Subcutaneous abdominal adipose tissue (tissue), 5 donors: ENCODE results near the gene ATXN7L1.

Source experiments
- H3K27ac ChIP-seq: one replicate; pipeline ENCODE4 v1.7.0; 2013; ENCODE audit warnings: low read depth, mild to moderate bottlenecking, inconsistent platforms, low read length, moderate library complexity
- H3K27me3 ChIP-seq, 5 donors: one replicate each; pipeline ENCODE4 v1.7.0; 2013; ENCODE audit warnings: low read length in 5 of 5, inconsistent platforms in 1 of 5; ENCODE audit not compliant: control insufficient read depth in 5 of 5, insufficient read depth in 4 of 5
- H3K36me3 ChIP-seq, 5 donors: one replicate each; pipeline ENCODE4 v1.7.0; 2013; ENCODE audit warnings: low read length in 5 of 5; ENCODE audit not compliant: control insufficient read depth in 5 of 5, insufficient read depth in 5 of 5
- H3K4me1 ChIP-seq, 5 donors: one replicate each; pipeline ENCODE4 v1.7.0; 2013; ENCODE audit warnings: low read length in 5 of 5, mild to moderate bottlenecking in 3 of 5, moderate library complexity in 1 of 5; ENCODE audit not compliant: control insufficient read depth in 5 of 5, insufficient read depth in 5 of 5
- H3K4me3 ChIP-seq, 5 donors: one replicate each; pipeline ENCODE4 v1.7.0; 2013; ENCODE audit warnings: low read length in 5 of 5, low read depth in 1 of 5
- H3K9ac ChIP-seq, 5 donors: one replicate each; pipeline ENCODE4 v1.7.0; 2013; ENCODE audit warnings: low read length in 5 of 5, mild to moderate bottlenecking in 4 of 5, moderate library complexity in 3 of 5
- H3K9me3 ChIP-seq, 5 donors: one replicate each; pipeline ENCODE4 v1.7.0; 2013; ENCODE audit warnings: low read length in 5 of 5; ENCODE audit not compliant: control insufficient read depth in 5 of 5
- donor health status: healthy.
- donor health status: healthy.
- donor health status: healthy.
- donor health status: healthy.
- donor health status: healthy.

The ATXN7L1 gene

DNA sequence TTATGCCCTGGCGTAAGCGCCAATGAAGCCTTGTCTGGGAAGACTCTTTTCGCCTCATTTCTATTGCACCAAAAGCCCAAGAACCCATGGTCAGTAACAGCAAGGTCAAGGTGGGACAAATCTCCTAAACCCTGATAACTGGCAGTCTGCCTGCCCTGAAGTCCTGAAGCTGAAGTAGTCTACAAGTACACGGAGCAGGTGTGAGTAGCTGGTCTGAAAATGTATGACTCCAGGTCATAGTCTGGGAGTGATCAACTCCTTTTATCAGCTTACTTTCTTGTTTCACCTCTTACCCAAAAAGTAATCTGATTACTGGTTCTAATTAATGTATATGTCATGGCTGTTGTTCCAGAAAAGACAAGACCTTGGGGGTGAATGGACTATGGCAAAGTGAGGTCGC is 187.8 kb downstream of the ATXN7L1 start:
- Histone ChIP-seq H3K9me3 (no peaks in the 10 kb centered on the region), H3K27ac (no peak overlapping the region), H3K36me3 (no peaks in the 10 kb centered on the region), H3K9ac (no peak overlapping the region), H3K27me3 (no peaks in the 10 kb centered on the region), H3K4me1 (peaks cover 2 to 19% (median 17%) of the 10 kb centered on the region in 5 donors), H3K4me3 (no peak overlapping the region)

DNA sequence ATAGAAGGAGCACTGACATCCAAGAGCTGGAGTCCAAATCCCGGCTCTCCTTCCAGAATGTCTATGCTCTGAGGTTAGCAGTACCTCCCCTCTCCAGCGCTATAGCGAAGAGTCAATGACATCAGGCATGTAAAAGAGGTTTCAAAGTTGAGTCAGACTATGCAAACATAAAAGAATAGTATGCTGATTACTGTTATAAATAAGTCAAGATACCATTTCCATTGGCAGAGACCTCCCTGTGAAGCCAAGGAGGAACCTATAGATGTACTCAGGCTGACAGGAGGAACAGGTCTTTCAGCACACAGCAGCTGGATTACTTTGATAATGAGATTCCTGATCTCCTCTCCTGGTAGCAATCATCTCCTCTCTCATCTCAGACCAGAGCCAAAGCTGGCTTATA is 191.2 kb downstream of the ATXN7L1 start:
- H3K9ac ChIP-seq, result no peak overlapping the region
- no peaks in the 10 kb centered on the region for H3K9me3 ChIP-seq
- peaks cover 7 to 25% (median 20%) of the 10 kb centered on the region in 5 donors for H3K4me1 ChIP-seq
- no peaks in the 10 kb centered on the region for H3K36me3 ChIP-seq
- H3K27me3 ChIP-seq, result no peaks in the 10 kb centered on the region
- H3K27ac ChIP-seq, result no peak overlapping the region
- H3K4me3 ChIP-seq, result no peak overlapping the region

DNA sequence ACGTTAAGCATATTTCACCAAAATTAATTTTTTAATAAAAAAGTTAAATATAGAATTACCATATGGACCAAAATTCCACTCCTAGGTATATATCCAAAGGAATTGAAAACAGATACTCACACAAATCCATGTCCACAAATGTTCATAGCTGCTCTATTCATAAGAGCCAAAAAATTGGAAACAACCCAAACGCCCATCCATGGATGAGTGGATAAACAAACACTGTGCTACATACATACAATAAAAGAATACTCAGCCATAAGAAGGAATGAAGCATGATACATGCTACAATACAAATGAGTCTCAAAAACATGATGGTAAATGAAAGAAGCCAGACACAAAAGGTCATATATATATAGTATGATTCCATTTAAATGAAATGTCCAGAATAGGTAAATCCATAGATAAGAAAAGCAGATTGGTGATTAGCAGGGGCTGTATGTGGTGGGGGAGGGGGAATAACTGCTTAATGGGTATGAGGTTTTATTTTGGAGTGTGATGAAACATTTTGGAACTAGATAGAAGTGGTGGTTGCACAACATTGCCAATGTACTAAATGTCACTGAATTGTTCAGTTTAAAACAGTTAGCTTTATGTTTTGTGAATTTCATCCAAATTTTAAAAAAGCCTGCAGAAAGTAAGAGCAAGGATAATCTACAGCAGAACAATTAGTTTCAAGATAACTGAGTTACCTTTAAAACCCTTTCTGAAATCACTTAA is 193.9 kb downstream of the ATXN7L1 start:
- Histone ChIP-seq H3K36me3 (no peaks in the 10 kb centered on the region), H3K9me3 (no peaks in the 10 kb centered on the region), H3K4me3 (no peak overlapping the region), H3K4me1 (peaks cover 14 to 52% (median 46%) of the 10 kb centered on the region in 5 donors), H3K27ac (no peak overlapping the region), H3K9ac (peak overlapping the region in 1 of 5 donors; percentile 42), H3K27me3 (no peaks in the 10 kb centered on the region)

DNA sequence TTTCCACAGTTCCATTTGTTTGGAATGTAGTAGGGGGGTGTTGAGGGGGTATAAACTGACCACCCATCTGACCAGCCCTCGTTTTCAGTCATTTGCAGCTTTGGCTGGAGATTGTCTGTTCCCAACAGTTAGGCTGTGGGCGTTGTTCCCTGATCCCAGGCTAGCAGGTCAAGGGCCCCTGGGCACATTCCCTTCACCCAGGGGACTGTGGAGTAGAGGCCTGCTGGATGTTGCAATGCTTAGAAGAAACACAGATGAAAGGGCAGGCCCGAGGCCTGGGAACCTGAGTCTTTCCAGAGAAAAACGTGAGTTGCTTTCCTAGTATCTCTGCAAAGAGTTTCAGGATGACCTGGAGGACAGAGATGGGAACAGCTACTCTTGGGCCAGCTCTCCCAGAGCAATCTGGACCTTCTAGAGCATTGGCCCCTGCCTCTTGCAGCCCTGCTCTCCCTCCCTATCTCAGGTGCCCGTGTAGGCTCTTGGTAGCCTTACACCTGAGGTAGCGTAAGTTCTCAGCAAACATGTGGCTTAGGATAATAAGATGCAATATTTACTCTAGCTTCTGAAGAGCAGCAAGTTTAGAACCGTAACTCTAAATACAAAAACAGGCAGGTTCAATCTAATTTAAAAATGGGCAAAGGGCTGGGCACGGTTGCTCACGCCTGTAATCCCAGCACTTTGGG is 195.8 kb downstream of the ATXN7L1 start:
- Histone ChIP-seq H3K36me3 (no peaks in the 10 kb centered on the region), H3K4me1 (peaks cover 20 to 69% (median 65%) of the 10 kb centered on the region in 5 donors), H3K4me3 (peak overlapping the region in 1 of 5 donors; percentile 13), H3K27me3 (no peaks in the 10 kb centered on the region), H3K9ac (peak overlapping the region in 4 of 5 donors; percentile 6 to 30 (median 14)), H3K27ac (peak overlapping the region; percentile 84), H3K9me3 (no peaks in the 10 kb centered on the region)

DNA sequence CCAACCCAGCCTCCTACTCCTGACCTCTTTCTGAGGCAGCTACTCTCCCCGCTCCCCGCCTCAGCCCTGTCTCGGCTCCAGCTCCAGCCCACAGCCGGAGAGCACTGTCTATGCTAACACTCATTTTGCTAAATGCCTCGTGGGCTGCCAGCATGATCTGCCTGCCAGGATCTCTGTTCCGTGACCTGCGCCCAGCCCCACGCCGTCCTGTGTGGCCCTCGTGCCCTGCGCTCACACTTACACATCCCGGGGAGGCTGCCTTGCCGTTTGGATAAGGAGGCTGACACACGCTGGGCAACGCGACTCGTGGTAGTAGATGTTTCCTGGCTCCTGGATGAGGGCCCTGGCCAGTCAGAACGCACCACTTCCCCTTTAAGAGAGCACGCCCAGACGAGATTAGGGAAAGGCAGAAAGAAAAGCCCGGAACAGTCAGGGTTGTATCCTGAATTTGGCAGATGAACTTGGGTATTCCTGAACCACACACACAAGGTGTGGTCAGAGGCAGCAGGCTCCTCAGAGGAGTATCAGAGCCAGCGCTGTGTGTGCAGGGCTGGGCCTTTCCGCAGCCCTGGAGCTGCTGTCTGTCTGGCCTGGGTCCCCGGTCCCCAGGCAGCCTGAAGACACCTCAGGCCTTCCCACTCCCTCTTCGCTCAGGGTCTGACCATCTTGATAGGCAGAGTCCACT is 197.4 kb downstream of the ATXN7L1 start:
- H3K4me3 ChIP-seq, result peak overlapping the region; percentile 46 to 71 (median 48)
- H3K27me3 ChIP-seq, result no peaks in the 10 kb centered on the region
- peaks cover 22 to 83% (median 75%) of the 10 kb centered on the region in 5 donors for H3K4me1 ChIP-seq
- peak overlapping the region; percentile 1 to 74 (median 40) for H3K9ac ChIP-seq
- no peaks in the 10 kb centered on the region for H3K9me3 ChIP-seq
- H3K27ac ChIP-seq, result peak overlapping the region; percentile 84
- H3K36me3 ChIP-seq, result no peaks in the 10 kb centered on the region

DNA sequence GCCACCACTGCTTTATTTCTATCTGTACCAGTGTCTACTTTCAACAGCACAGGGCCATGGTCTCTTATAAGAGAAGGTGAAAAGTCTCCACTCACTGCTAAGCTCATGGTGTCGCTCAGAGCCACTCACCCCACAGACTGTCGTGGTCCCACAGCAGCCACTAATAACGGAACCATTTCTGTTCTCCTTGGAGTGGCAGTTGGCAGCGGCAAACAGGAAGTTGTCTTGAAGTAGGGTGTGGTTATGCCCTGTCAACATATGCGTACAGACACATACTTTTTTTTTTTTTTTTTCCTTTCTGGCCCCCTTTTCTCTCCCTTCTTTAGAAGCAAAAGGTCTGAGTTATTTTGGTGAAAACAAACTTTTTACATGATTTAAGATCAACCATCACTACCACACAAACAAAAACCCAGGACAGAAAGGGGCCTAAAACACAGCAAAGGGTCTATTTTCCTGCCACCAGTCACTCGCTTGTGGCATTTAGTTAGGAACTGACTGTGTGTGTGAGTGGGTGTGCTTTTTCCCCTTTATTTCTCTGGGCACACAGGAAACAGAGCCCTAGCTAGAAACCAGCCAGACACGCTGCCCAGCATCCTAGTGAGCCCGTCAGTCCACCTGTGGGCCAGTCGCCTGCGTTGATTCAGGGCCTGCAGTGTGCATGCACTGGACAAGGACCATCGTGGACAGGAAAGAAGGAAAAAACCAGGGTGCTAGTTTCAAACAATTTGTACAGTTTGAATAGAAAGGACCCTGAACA is 198.4 kb downstream of the ATXN7L1 start:
- Histone ChIP-seq H3K27me3 (no peaks in the 10 kb centered on the region), H3K27ac (peak overlapping the region; percentile 84), H3K36me3 (no peaks in the 10 kb centered on the region), H3K9me3 (no peaks in the 10 kb centered on the region), H3K4me1 (peaks cover 27 to 85% (median 79%) of the 10 kb centered on the region in 5 donors), H3K9ac (peak overlapping the region in 3 of 5 donors; percentile 27 to 42 (median 42)), H3K4me3 (peak overlapping the region; percentile 19 to 71 (median 48))

DNA sequence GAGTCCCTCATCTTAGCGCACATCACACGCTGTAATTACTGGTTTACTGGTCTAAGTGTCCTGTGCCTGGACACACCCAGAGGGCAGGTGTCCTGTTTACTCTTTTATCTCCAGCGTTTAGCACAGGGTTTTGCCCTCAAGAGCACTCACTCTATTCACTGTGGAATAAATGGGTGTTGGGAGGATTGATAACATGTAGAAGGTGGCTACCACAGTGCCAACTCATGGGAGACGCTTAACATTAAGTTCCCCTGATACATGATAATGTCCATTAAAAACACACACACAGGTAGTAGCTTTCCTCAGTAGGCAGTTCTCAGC is 199.0 kb downstream of the ATXN7L1 start:
- H3K27ac ChIP-seq, result peak overlapping the region; percentile 31
- H3K36me3 ChIP-seq, result no peaks in the 10 kb centered on the region
- H3K9me3 ChIP-seq, result no peaks in the 10 kb centered on the region
- H3K27me3 ChIP-seq, result no peaks in the 10 kb centered on the region
- H3K9ac ChIP-seq, result peak overlapping the region in 2 of 5 donors; percentile 11 to 42
- peak overlapping the region in 2 of 5 donors; percentile 1 to 18 for H3K4me3 ChIP-seq
- peaks cover 27 to 82% (median 77%) of the 10 kb centered on the region in 5 donors for H3K4me1 ChIP-seq

DNA sequence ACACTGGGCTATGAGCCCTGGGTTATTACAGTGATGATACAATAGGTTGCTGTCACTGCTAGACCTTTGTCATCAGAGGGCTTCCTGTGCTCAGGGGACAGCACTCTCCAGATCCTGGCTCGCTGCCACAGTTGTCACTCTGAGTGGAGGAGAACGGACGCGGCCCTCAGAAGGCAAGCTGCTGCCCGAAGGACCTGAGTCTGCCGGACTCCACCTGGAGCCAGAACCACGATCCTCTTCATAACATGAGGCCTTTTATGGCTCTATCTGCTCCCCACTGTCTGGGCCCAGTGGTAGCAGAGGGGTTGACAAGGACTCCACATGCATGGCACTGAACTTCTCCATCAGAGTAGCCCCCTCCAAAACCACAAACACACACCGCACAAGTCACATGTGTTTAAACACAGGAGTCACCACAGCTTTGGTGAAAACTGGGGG is 200.4 kb downstream of the ATXN7L1 start:
- Histone ChIP-seq H3K4me3 (no peak overlapping the region), H3K9me3 (no peaks in the 10 kb centered on the region), H3K27me3 (no peaks in the 10 kb centered on the region), H3K36me3 (no peaks in the 10 kb centered on the region), H3K4me1 (peaks cover 27 to 78% (median 74%) of the 10 kb centered on the region in 5 donors), H3K27ac (peak overlapping the region; percentile 82), H3K9ac (no peak overlapping the region)

DNA sequence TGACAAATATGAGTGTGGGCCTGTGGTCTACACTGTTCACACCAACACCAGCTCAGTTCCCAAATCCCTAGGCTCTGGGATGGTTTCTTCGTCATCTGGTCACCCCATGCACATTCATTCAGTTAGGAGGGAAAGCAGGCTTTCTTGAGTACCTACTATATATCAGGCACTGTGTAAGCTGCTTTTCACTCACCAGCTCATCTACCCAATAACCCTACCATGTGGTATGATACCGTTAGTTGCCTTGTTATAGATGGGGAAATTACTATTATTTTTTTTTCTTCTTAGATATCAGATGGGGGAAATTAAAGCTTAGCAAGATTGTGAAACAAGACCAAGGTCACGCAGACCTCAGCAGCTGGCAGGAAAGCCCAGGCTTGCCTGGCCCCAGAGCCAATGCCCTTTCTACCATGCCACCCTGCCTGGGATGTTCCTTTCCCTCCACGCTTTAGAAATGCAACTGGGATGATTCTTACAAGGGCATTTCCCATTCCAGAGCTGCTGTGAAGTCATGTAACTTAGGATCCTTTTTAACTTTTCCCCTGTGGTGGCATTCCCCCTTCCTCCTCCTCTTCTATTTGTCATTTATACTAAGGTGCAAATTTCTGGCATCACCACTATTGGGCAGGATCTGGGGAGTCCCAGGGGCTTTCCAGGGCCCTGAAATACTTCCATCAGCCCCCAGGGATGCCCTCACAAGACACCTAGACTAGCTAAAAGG is 202.0 kb downstream of the ATXN7L1 start:
- no peak overlapping the region for H3K4me3 ChIP-seq
- H3K36me3 ChIP-seq, result no peaks in the 10 kb centered on the region
- H3K9ac ChIP-seq, result peak overlapping the region in 1 of 5 donors; percentile 11
- H3K27me3 ChIP-seq, result no peaks in the 10 kb centered on the region
- H3K4me1 ChIP-seq, result peaks cover 16 to 62% (median 59%) of the 10 kb centered on the region in 5 donors
- H3K9me3 ChIP-seq, result no peaks in the 10 kb centered on the region
- H3K27ac ChIP-seq, result peak overlapping the region; percentile 82
